ENCODE data around the gene NEGR1. TPM values are rescaled to one million over a fixed set of nuclear protein-coding genes. Genes with fewer than 3 reads are reported as not detected.

NEGR1 gene
- total and polyA plus RNA-seq, 3 donors from 2014 or later = 2.9 to 7.6 (median 3.1) TPM

DNA sequence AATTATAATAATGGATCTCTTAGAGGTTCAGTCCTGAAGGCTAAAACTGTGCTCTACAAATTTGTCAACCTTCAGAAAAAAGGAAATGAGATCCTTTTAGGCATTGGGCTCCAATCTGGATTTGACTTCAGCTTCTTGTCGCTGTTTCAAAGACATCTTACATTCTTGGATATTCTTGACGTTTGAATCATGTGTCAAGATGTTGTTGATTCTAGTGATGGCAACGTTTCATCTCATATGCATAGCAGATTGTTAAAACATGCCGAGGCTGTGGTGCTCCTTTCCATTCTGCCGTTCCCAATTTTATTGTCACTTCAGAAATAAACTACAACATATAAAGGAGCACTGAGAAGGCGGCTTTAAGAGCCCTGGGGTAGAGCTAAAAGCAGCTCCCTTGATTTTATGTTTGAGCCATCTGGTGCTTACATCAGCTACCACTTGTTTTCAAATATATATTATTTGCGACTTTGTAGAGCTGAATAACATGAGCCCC lies 733.9 kb downstream of the NEGR1 start:
- Histone ChIP-seq H3K4me3 (no peak overlapping the region), H3K36me3 (ENCODE audit: low read depth, missing control alignments) (no peaks in the 10 kb centered on the region), H3K4me1 (no peaks in the 10 kb centered on the region), H3K27me3 (no peaks in the 10 kb centered on the region), H3K9me3 (no peaks in the 10 kb centered on the region), H3K27ac (no peak overlapping the region)
- DNase-seq = no peak
- WGBS, 2 donors = 76 to 83% methylated on average over 7 of the region's 7 CpGs
- TF ChIP-seq POLR2A (IDR thresholded peaks at IDR 0.05) = no peak
- TF ChIP-seq, protein P1, sequence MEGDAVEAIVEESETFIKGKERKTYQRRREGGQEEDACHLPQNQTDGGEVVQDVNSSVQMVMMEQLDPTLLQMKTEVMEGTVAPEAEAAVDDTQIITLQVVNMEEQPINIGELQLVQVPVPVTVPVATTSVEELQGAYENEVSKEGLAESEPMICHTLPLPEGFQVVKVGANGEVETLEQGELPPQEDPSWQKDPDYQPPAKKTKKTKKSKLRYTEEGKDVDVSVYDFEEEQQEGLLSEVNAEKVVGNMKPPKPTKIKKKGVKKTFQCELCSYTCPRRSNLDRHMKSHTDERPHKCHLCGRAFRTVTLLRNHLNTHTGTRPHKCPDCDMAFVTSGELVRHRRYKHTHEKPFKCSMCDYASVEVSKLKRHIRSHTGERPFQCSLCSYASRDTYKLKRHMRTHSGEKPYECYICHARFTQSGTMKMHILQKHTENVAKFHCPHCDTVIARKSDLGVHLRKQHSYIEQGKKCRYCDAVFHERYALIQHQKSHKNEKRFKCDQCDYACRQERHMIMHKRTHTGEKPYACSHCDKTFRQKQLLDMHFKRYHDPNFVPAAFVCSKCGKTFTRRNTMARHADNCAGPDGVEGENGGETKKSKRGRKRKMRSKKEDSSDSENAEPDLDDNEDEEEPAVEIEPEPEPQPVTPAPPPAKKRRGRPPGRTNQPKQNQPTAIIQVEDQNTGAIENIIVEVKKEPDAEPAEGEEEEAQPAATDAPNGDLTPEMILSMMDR (IDR thresholded peaks at IDR 0.05) = no peak
- intact Hi-C loops (cut with DNase I; ENCODE audit: low total_unique reads) = no loop called here

DNA sequence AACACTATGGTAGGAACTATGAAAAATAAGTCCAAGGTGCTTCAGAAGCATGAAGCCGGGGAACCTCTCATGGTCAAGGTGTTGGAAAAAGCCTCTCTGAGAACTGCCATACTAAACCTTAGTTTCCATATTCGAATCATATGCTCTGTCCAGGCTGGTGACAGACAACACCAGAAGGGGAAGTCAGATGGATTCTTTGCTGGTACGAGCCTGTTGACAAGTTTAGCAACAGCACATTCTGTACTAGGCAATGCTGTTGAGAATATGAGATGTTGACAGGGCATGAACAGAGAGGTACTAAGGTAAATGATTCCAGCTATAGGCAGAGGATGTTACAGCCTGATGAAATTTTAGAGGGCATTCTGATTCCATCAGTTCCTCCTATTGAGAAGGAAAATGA lies 740.2 kb downstream of the NEGR1 start:
- 74 to 93% methylated on average over 3 of the region's 3 CpGs for WGBS, 2 donors
- no peak for DNase-seq
- intact Hi-C loops (cut with DNase I; ENCODE audit: low total_unique reads) = no loop called here
- Histone ChIP-seq H3K27me3 (no peaks in the 10 kb centered on the region), H3K4me3 (no peak overlapping the region), H3K9me3 (no peaks in the 10 kb centered on the region), H3K4me1 (no peaks in the 10 kb centered on the region), H3K36me3 (ENCODE audit: low read depth, missing control alignments) (no peaks in the 10 kb centered on the region), H3K27ac (no peak overlapping the region)
- TF ChIP-seq, protein P1 (IDR thresholded peaks at IDR 0.05) = no peak
- TF ChIP-seq POLR2A (IDR thresholded peaks at IDR 0.05) = no peak

DNA sequence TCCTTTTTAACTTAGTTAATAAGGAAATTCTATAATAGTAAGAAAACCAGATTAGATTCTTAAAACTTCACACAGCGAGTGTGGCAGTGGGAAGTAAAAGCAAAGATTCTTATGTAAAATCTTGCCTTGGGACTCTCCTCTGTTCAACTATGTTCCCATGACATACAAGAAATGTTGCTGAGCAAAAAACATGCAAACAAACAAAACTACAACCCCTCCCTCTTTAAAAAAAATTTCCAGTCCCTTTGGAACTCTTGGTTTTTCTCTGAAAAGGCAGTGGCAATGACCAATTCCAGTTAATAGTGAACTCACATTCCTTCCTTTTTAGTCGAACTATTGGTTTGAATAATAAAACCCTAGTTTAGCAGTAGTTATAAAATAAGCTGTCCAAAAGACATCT lies 748.4 kb downstream of the NEGR1 start:
- no peak for DNase-seq
- no peak for TF ChIP-seq POLR2A (IDR thresholded peaks at IDR 0.05)
- intact Hi-C loops (cut with DNase I; ENCODE audit: low total_unique reads) = no loop called here
- Histone ChIP-seq H3K27ac (no peak overlapping the region), H3K4me3 (no peak overlapping the region), H3K4me1 (no peaks in the 10 kb centered on the region), H3K27me3 (no peaks in the 10 kb centered on the region), H3K9me3 (no peaks in the 10 kb centered on the region), H3K36me3 (ENCODE audit: low read depth, missing control alignments) (no peaks in the 10 kb centered on the region)
- WGBS, 2 donors = 73 to 78% methylated on average over 2 of the region's 2 CpGs

DNA sequence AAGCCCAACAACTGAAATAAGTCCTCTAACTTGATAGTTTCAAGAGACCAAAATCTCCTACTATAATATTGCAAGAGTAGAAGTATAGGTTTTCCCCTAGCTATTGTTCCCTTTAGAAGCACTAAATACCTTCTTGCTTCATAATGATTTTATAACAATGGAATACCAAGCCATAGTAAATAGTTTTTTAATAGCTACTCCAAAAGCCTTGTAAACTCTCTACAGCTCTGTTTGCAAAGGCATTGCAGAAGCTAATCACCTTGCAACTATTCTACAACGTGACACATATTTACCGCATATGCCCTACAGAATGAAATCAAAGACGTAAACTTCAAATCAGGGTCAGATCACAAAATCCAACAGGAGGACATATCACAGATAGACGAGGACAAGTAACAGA lies 750.0 kb downstream of the NEGR1 start:
- H3K4me1 ChIP-seq = no peaks in the 10 kb centered on the region
- intact Hi-C loops (cut with DNase I; ENCODE audit: low total_unique reads) = no loop called here
- DNase-seq = no peak
- H3K27ac ChIP-seq = no peak overlapping the region
- H3K4me3 ChIP-seq = no peak overlapping the region
- no peaks in the 10 kb centered on the region for H3K9me3 ChIP-seq
- H3K36me3 ChIP-seq (ENCODE audit: low read depth, missing control alignments) = no peaks in the 10 kb centered on the region
- 92 to 95% methylated on average over 4 of the region's 4 CpGs for whole genome bisulfite sequencing, 2 donors
- TF ChIP-seq POLR2A (IDR thresholded peaks at IDR 0.05) = no peak
- TF ChIP-seq, protein P1 (IDR thresholded peaks at IDR 0.05) = no peak
- no peaks in the 10 kb centered on the region for H3K27me3 ChIP-seq

DNA sequence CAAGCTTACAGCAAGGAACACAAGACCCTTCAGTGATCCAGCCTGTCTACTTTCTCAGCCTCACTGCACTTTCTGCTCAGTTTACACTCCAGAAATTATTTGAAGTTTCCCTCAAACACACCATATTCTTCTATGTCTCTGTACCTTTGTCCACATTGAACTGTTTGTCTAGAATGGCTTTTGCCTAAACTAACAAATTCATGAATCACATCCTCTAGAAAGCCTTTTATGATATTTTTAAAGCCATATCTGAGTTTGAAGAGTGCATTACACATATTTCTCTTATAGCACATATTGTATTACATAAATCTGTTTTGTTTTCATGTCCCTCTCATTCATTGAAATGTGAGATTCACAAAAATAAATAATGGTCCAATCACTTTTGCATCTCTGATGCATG lies 755.5 kb downstream of the NEGR1 start:
- TF ChIP-seq, protein P1 (IDR thresholded peaks at IDR 0.05) = no peak
- no peak for TF ChIP-seq POLR2A (IDR thresholded peaks at IDR 0.05)
- Histone ChIP-seq H3K27ac (no peak overlapping the region), H3K4me1 (no peaks in the 10 kb centered on the region), H3K36me3 (ENCODE audit: low read depth, missing control alignments) (no peaks in the 10 kb centered on the region), H3K9me3 (no peaks in the 10 kb centered on the region), H3K4me3 (no peak overlapping the region), H3K27me3 (no peaks in the 10 kb centered on the region)
- no peak for DNase-seq
- intact Hi-C loops (cut with DNase I; ENCODE audit: low total_unique reads) = loop anchor here (10.0 kb wide), 1 partner anchor 332 kb away; no protein-coding TSS in a partner anchor

Data from testis (tissue), 3 donors.